GM23338 (cell line): Measurements from ENCODE around the gene ATF7IP2. TPM values are rescaled to one million over a fixed set of nuclear protein-coding genes. Genes with fewer than 3 reads are reported as not detected.

Source experiments
- ATAC-seq: fragments of 200-7000 bp; cut with Tn5 transposase; 3 replicates; pipeline ENCODE4 v1.9.1; 2020
- DNase-seq: peaks from one replicate; pipeline ENCODE4 v3.0.0-alpha.2; 2015; ENCODE audit warnings: low spot score
- H2AFZ ChIP-seq: fragments of 200-600 bp; sonication (generic); 2 replicates; pipeline ENCODE4 v1.8.0; 2016; ENCODE audit warnings: antibody characterized with exemption, mild to moderate bottlenecking, moderate library complexity
- H3F3A ChIP-seq: fragments of 200-600 bp; sonication (generic); replicated peaks from 2 replicates; pipeline ENCODE4 v1.8.0; 2017; ENCODE audit warnings: antibody characterized with exemption, mixed run types, low read depth
- H3K27ac ChIP-seq: fragments of 200-600 bp; sonication (generic); 2 replicates; pipeline ENCODE4 v1.6.1; 2016; ENCODE audit warnings: low read depth
- H3K27me3 ChIP-seq: fragments of 200-600 bp; sonication (generic); 2 replicates; pipeline ENCODE4 v1.8.0; 2016; ENCODE audit warnings: mild to moderate bottlenecking, mixed run types, moderate library complexity; ENCODE audit not compliant: insufficient read depth
- H3K36me3 ChIP-seq: fragments of 200-600 bp; sonication (generic); 2 replicates; pipeline ENCODE4 v1.8.0; 2016; ENCODE audit warnings: mild to moderate bottlenecking; ENCODE audit not compliant: insufficient read depth
- H3K4me1 ChIP-seq: fragments of 200-600 bp; sonication (generic); 2 replicates; pipeline ENCODE4 v1.8.0; 2016; ENCODE audit warnings: mild to moderate bottlenecking, moderate library complexity; ENCODE audit not compliant: insufficient read depth
- H3K4me2 ChIP-seq: fragments of 200-600 bp; sonication (generic); 2 replicates; pipeline ENCODE4 v1.7.1; 2017; ENCODE audit warnings: mixed run types
- H3K4me3 ChIP-seq: fragments of 200-600 bp; sonication (generic); 2 replicates; pipeline ENCODE4 v1.6.1; 2016; ENCODE audit warnings: mixed run types
- H3K79me2 ChIP-seq: fragments of 200-600 bp; sonication (generic); replicated peaks from 2 replicates; pipeline ENCODE4 v1.8.0; 2017; ENCODE audit warnings: mild to moderate bottlenecking; ENCODE audit not compliant: insufficient read depth
- H3K9me2 ChIP-seq: fragments of 200-600 bp; sonication (generic); 2 replicates; pipeline ENCODE4 v1.8.0; 2017; ENCODE audit not compliant: insufficient read depth
- H4K20me1 ChIP-seq: fragments of 200-600 bp; sonication (generic); replicated peaks from 2 replicates; pipeline ENCODE4 v1.8.0; 2017; ENCODE audit warnings: mild to moderate bottlenecking; ENCODE audit not compliant: insufficient read depth
- H3K27ac Mint-ChIP-seq: 2 replicates; pipeline ENCODE4 v1.8.0; 2020; ENCODE audit warnings: inconsistent platforms, mild to moderate bottlenecking, moderate library complexity, mixed read lengths
- H3K27me3 Mint-ChIP-seq: 3 replicates; pipeline ENCODE4 v1.8.0; 2022; ENCODE audit warnings: low read depth, mild to moderate bottlenecking, moderate library complexity, mixed read lengths, inconsistent platforms; ENCODE audit not compliant: insufficient read depth, poor library complexity
- H3K36me3 Mint-ChIP-seq: 3 replicates; pipeline ENCODE4 v1.8.0; 2021; ENCODE audit warnings: low read depth, mild to moderate bottlenecking, inconsistent platforms, moderate library complexity, mixed read lengths
- H3K4me1 Mint-ChIP-seq: 3 replicates; pipeline ENCODE4 v1.8.0; 2020; ENCODE audit warnings: mild to moderate bottlenecking, inconsistent platforms, mixed read lengths
- H3K4me3 Mint-ChIP-seq: 3 replicates; pipeline ENCODE4 v1.8.0; 2021; ENCODE audit warnings: moderate library complexity, mild to moderate bottlenecking, inconsistent platforms, mixed read lengths
- H3K9me3 Mint-ChIP-seq: 3 replicates; pipeline ENCODE4 v1.8.0; 2020; ENCODE audit warnings: moderate library complexity, mild to moderate bottlenecking, inconsistent platforms, mixed read lengths
- CREB1 ChIP-seq: fragments of 250-450 bp; sonication (Bioruptor Pico); IDR thresholded peaks from 2 replicates; pipeline ENCODE4 v1.5.0; 2020; ENCODE audit warnings: low read depth, mild to moderate bottlenecking, moderate library complexity
- ETS1 ChIP-seq: IDR thresholded peaks from 2 replicates; pipeline ENCODE4 v1.6.1; 2016; ENCODE audit warnings: antibody characterized with exemption
- EZH2 ChIP-seq: fragments of 200-600 bp; sonication (generic); IDR thresholded peaks from one replicate; pipeline ENCODE4 v1.8.0; 2017; ENCODE audit warnings: antibody characterized with exemption, mild to moderate bottlenecking, low read depth; ENCODE audit not compliant: unreplicated experiment
- EZH2phosphoT487 ChIP-seq: fragments of 200-600 bp; sonication (generic); IDR thresholded peaks from one replicate; pipeline ENCODE4 v1.8.1; 2018; ENCODE audit warnings: antibody characterized with exemption; ENCODE audit not compliant: unreplicated experiment
- JUNB ChIP-seq: IDR thresholded peaks from one replicate; pipeline ENCODE4 v1.6.1; 2016; ENCODE audit warnings: antibody characterized with exemption; ENCODE audit not compliant: unreplicated experiment
- NANOG ChIP-seq: IDR thresholded peaks from 2 replicates; pipeline ENCODE4 v1.6.1; 2016; ENCODE audit warnings: antibody characterized with exemption, borderline replicate concordance
- POLR2AphosphoS5 ChIP-seq: IDR thresholded peaks from 2 replicates; pipeline ENCODE4 v1.6.1; 2016; ENCODE audit warnings: antibody characterized with exemption, low read depth
- STAT1 ChIP-seq: IDR thresholded peaks from one replicate; pipeline ENCODE4 v1.6.1; 2016; ENCODE audit warnings: antibody characterized with exemption; ENCODE audit not compliant: unreplicated experiment
- ZNF114 ChIP-seq: fragments of 250-450 bp; sonication (Bioruptor Pico); IDR thresholded peaks from 2 replicates; pipeline ENCODE4 v1.5.0; 2020; ENCODE audit warnings: mild to moderate bottlenecking, moderate library complexity
- ZNF462 ChIP-seq: fragments of 250-450 bp; sonication (Bioruptor Pico); IDR thresholded peaks from 2 replicates; pipeline ENCODE4 v1.5.0; 2020; ENCODE audit warnings: mild to moderate bottlenecking, moderate library complexity
- polyA plus RNA-seq: library from polyadenylated mRNA; unstranded; fragments of >200 nt; fragmentation: Nextera tagmentation; extraction: Ambion mirVana; gene quantifications from 2 replicates; pipeline ENCODE4 v1.2.1, GENCODE V29; 2016
- total RNA-seq: library from RNA; depleted of rRNA; stranded (reverse); fragments of >200 nt; shearing (Covaris generic); gene quantifications from 2 replicates; pipeline ENCODE4 v1.2.3, GENCODE V29; 2014

Gene ATF7IP2
- total and polyA plus RNA-seq, 2 experiments from 2014 or later: 27.9 to 55.7 TPM

GRCh38 chr16:10519929-10520868 is 134.3 kb downstream of the ATF7IP2 start:
- TF ChIP-seq STAT1: no peak
- H3K4me3 ChIP-seq: no peak overlapping the region

GRCh38 chr16:10520869-10521578 is 135.2 kb downstream of the ATF7IP2 start:
- ATAC-seq (no peak), DNase-seq (no peak)
- no peaks in the 10 kb centered on the region for H3K27me3 ChIP-seq
- no peak overlapping the region for H2AFZ ChIP-seq
- H3K9me2 ChIP-seq: no peaks in the 10 kb centered on the region
- H3K4me3 Mint-ChIP-seq: no peak overlapping the region
- H3K4me3 ChIP-seq: no peak overlapping the region
- H3K4me2 ChIP-seq: no peak overlapping the region
- H3K36me3 Mint-ChIP-seq: no peaks in the 10 kb centered on the region
- 0 out of 2 replicates have a peak, but pooled peaks cover 2% of the 10 kb centered on the region for H3F3A ChIP-seq
- H3K27ac ChIP-seq: no peak overlapping the region
- H3K4me1 Mint-ChIP-seq: no peaks in the 10 kb centered on the region
- H3K36me3 ChIP-seq: no peaks in the 10 kb centered on the region
- H3K27ac Mint-ChIP-seq: no peak overlapping the region
- H3K4me1 ChIP-seq: no peaks in the 10 kb centered on the region
- no peaks in the 10 kb centered on the region for H4K20me1 ChIP-seq
- no peaks in the 10 kb centered on the region for H3K79me2 ChIP-seq
- H3K9me3 Mint-ChIP-seq: peaks cover 2% of the 10 kb centered on the region
- H3K27me3 Mint-ChIP-seq: peaks cover 3% of the 10 kb centered on the region
- no peak for TF ChIP-seq EZH2phosphoT487
- no peak for TF ChIP-seq EZH2
- no peak for TF ChIP-seq ZNF462 (CRISPR knock-in tag)
- TF ChIP-seq CREB1 (CRISPR knock-in tag): no peak
- TF ChIP-seq JUNB: no peak
- no peak for TF ChIP-seq NANOG
- TF ChIP-seq ETS1: no peak
- no peak for TF ChIP-seq ZNF114 (CRISPR knock-in tag)
- no peak for TF ChIP-seq POLR2AphosphoS5

More at GRCh38 chr16:10519929-10520868, 134.3 kb downstream of the ATF7IP2 start:
- Histone ChIP-seq H3K9me2 (no peaks in the 10 kb centered on the region), H3K27ac (no peak overlapping the region), H3K79me2 (no peaks in the 10 kb centered on the region), H3K4me2 (no peak overlapping the region), H3K4me1 (no peaks in the 10 kb centered on the region), H2AFZ (peak overlapping the region; percentile 56), H3K27me3 (no peaks in the 10 kb centered on the region), H4K20me1 (no peaks in the 10 kb centered on the region), H3F3A (0 out of 2 replicates have a peak, but pooled peaks cover 2% of the 10 kb centered on the region), H3K36me3 (no peaks in the 10 kb centered on the region)
- DNase-seq (no peak), ATAC-seq (no peak)
- H3K27ac Mint-ChIP-seq: no peak overlapping the region
- H3K36me3 Mint-ChIP-seq: peaks cover 3% of the 10 kb centered on the region; the same call in 1 of the 3 replicates
- H3K4me3 Mint-ChIP-seq: no peak overlapping the region
- H3K27me3 Mint-ChIP-seq: peaks cover 3% of the 10 kb centered on the region
- H3K9me3 Mint-ChIP-seq: peaks cover 5% of the 10 kb centered on the region
- H3K4me1 Mint-ChIP-seq: no peaks in the 10 kb centered on the region
